Trophoblast cell (in vitro differentiated cells and primary cell): ENCODE measurements around the gene TNFRSF8. TPM values are rescaled to one million over a fixed set of nuclear protein-coding genes. Genes with fewer than 3 reads are reported as not detected.

Source experiments
- DNase-seq, 2 donors: peaks; one replicate each; pipeline ENCODE4 v3.0.0-alpha.2; 2016
- H2AFZ ChIP-seq: 2 replicates; pipeline ENCODE4 v1.6.1; 2013; ENCODE audit warnings: low read length, moderate library complexity, mild to moderate bottlenecking; ENCODE audit not compliant: insufficient read depth, poor library complexity
- H2AK5ac ChIP-seq: 2 replicates; pipeline ENCODE4 v1.6.1; 2013; ENCODE audit warnings: mild to moderate bottlenecking, low read length
- H2BK120ac ChIP-seq: 2 replicates; pipeline ENCODE4 v1.6.1; 2013; ENCODE audit warnings: low read length, mild to moderate bottlenecking, moderate library complexity; ENCODE audit not compliant: insufficient read depth, poor library complexity
- H2BK12ac ChIP-seq: 2 replicates; pipeline ENCODE4 v1.6.1; 2013; ENCODE audit warnings: mild to moderate bottlenecking, low read length, moderate library complexity
- H2BK5ac ChIP-seq: 2 replicates; pipeline ENCODE4 v1.6.1; 2013; ENCODE audit warnings: low read length, low read depth, moderate library complexity, mild to moderate bottlenecking; ENCODE audit not compliant: poor library complexity
- H3K14ac ChIP-seq: 2 replicates; pipeline ENCODE4 v1.6.1; 2013; ENCODE audit warnings: mild to moderate bottlenecking, low read length
- H3K18ac ChIP-seq: 2 replicates; pipeline ENCODE4 v1.6.1; 2013; ENCODE audit warnings: mild to moderate bottlenecking, low read length
- H3K23ac ChIP-seq: 2 replicates; pipeline ENCODE4 v1.6.1; 2013; ENCODE audit warnings: low read length
- H3K27ac ChIP-seq: 2 replicates; pipeline ENCODE4 v1.5.1; 2013; ENCODE audit warnings: low read depth, mild to moderate bottlenecking, inconsistent platforms, low read length, moderate library complexity
- H3K27me3 ChIP-seq: 2 replicates; pipeline ENCODE4 v1.6.1; 2013; ENCODE audit warnings: inconsistent platforms, mild to moderate bottlenecking, low read length, moderate library complexity; ENCODE audit not compliant: insufficient read depth
- H3K36me3 ChIP-seq, 2 experiments: 1 replicate in 1 of 2; 2 replicates in 1 of 2; pipeline ENCODE4 v1.6.1; 2013; ENCODE audit warnings: low read length in 2 of 2, mild to moderate bottlenecking in 2 of 2, moderate library complexity in 1 of 2; ENCODE audit not compliant: insufficient read depth in 2 of 2, control insufficient read depth in 1 of 2
- H3K4ac ChIP-seq: 2 replicates; pipeline ENCODE4 v1.6.1; 2013; ENCODE audit warnings: low read depth, mild to moderate bottlenecking, low read length, moderate library complexity
- H3K4me1 ChIP-seq, 2 experiments: 1 replicate in 1 of 2; 2 replicates in 1 of 2; pipeline ENCODE4 v1.6.1; 2013; ENCODE audit warnings: low read length in 2 of 2, mild to moderate bottlenecking in 2 of 2, moderate library complexity in 1 of 2; ENCODE audit not compliant: insufficient read depth in 2 of 2, control insufficient read depth in 1 of 2
- H3K4me2 ChIP-seq: 2 replicates; pipeline ENCODE4 v1.6.1; 2013; ENCODE audit warnings: inconsistent platforms, mild to moderate bottlenecking, low read length, moderate library complexity
- H3K4me3 ChIP-seq: 2 replicates; pipeline ENCODE4 v1.5.1; 2013; ENCODE audit warnings: mild to moderate bottlenecking, low read depth, low read length, inconsistent platforms
- H3K79me1 ChIP-seq: one replicate; pipeline ENCODE4 v1.6.1; 2013; ENCODE audit warnings: low read length
- H3K79me2 ChIP-seq: 2 replicates; pipeline ENCODE4 v1.6.1; 2013; ENCODE audit warnings: low read length, mild to moderate bottlenecking; ENCODE audit not compliant: control insufficient read depth, insufficient read depth, poor library complexity
- H3K9ac ChIP-seq: 2 replicates; pipeline ENCODE4 v1.6.1; 2013; ENCODE audit warnings: mild to moderate bottlenecking, low read length
- H3K9me3 ChIP-seq: 2 replicates; pipeline ENCODE4 v1.6.1; 2013; ENCODE audit warnings: low read depth, mild to moderate bottlenecking, control low read depth, inconsistent platforms, low read length; ENCODE audit not compliant: insufficient read depth
- H4K12ac ChIP-seq: 2 replicates; pipeline ENCODE4 v1.6.1; 2013; ENCODE audit warnings: low read depth, mild to moderate bottlenecking, low read length, moderate library complexity
- H4K8ac ChIP-seq: 2 replicates; pipeline ENCODE4 v1.6.1; 2013; ENCODE audit warnings: low read depth, mild to moderate bottlenecking, low read length, moderate library complexity
- H4K91ac ChIP-seq: one replicate; pipeline ENCODE4 v1.6.1; 2013; ENCODE audit warnings: low read depth, mild to moderate bottlenecking, low read length, moderate library complexity
- WGBS: extraction: QIAGEN DNeasy Blood & Tissue Kit; methylation state at CpG from one replicate; pipeline ENCODE4 v1.1.7; 2013; ENCODE audit warnings: missing lambda C conversion rate; ENCODE audit not compliant: insufficient read length, insufficient coverage; ENCODE audit errors: extremely low coverage; 5-methylcytosine and 5-hydroxymethylcytosine counted together
- polyA plus RNA-seq: library from polyadenylated mRNA; stranded (reverse); fragments of 200-250 nt; gene quantifications from 2 replicates; pipeline ENCODE4 v1.2.3, GENCODE V29; 2013

The TNFRSF8 gene
- 0.16 and 0.19 TPM in 2 replicates for polyA plus RNA-seq

GRCh38 chr1:12063141-12064072, at the start of gene TNFRSF8:
TNFRSF8 (plus strand) TSS chr1:12063303; CDS start chr1:12063599, 296 bp downstream.
- no peak within 1 kb of the TSS for H2AFZ ChIP-seq
- WGBS, result no CpG with 5 or more reads among the region's 72 CpGs
- peaks cover 9% of the 10 kb centered on the region in 2 experiments for H3K4me1 ChIP-seq
- no peak within 1 kb of the TSS for H4K8ac ChIP-seq
- H2AK5ac ChIP-seq, result no peak within 1 kb of the TSS
- H3K18ac ChIP-seq, result no peak within 1 kb of the TSS
- H2BK5ac ChIP-seq, result no peak within 1 kb of the TSS
- H2BK120ac ChIP-seq, result no peak within 1 kb of the TSS
- no peak within 1 kb of the TSS for H3K4ac ChIP-seq
- H3K36me3 ChIP-seq, result no peaks in the 10 kb centered on the region
- H3K27me3 ChIP-seq, result peaks cover 20% of the 10 kb centered on the region
- H3K4me3 ChIP-seq, result no peak within 1 kb of the TSS
- peaks cover 5% of the 10 kb centered on the region for H3K9me3 ChIP-seq
- H3K23ac ChIP-seq, result no peak within 1 kb of the TSS
- no peaks in the 10 kb centered on the region for H3K79me2 ChIP-seq
- H3K9ac ChIP-seq, result no peak within 1 kb of the TSS
- no peak within 1 kb of the TSS for H3K14ac ChIP-seq
- H3K79me1 ChIP-seq, result no peaks in the 10 kb centered on the region
- H3K27ac ChIP-seq, result no peak within 1 kb of the TSS
- H2BK12ac ChIP-seq, result no peak within 1 kb of the TSS
- H4K12ac ChIP-seq, result no peak within 1 kb of the TSS
- no peak within 1 kb of the TSS for H4K91ac ChIP-seq
- DNase-seq, result no peak
- peak within 1 kb of the TSS; percentile 51 for H3K4me2 ChIP-seq

- Histone ChIP-seq H3K79me1 (peaks cover under 1% of the 10 kb centered on the region), H3K18ac (no peak overlapping the region), H4K8ac (no peak overlapping the region), H3K9ac (no peak overlapping the region), H3K4me2 (no peak overlapping the region), H2AK5ac (no peak overlapping the region), H3K27ac (no peak overlapping the region), H3K14ac (no peak overlapping the region), H3K4ac (no peak overlapping the region), H3K27me3 (no peaks in the 10 kb centered on the region), H3K79me2 (no peaks in the 10 kb centered on the region), H3K4me1 (no peaks in the 10 kb centered on the region), H3K23ac (no peak overlapping the region), H2BK5ac (no peak overlapping the region), H3K9me3 (peaks cover 2% of the 10 kb centered on the region), H4K12ac (peak overlapping the region; percentile 6), H3K4me3 (no peak overlapping the region), H2BK120ac (no peak overlapping the region), H2AFZ (no peak overlapping the region), H3K36me3 (peaks cover 36% of the 10 kb centered on the region in 2 experiments), H2BK12ac (no peak overlapping the region), H4K91ac (no peak overlapping the region)
- WGBS, result no CpG with 5 or more reads among the region's 16 CpGs
- DNase-seq, result peak; percentile 62 to 78
Observed at GRCh38 chr1:12014141-12014991, 48.7 kb upstream of the TNFRSF8 start.

- peaks cover 29% of the 10 kb centered on the region in 2 experiments for H3K36me3 ChIP-seq
- WGBS, result no CpG with 5 or more reads among the region's 10 CpGs
- H3K4me1 ChIP-seq, result peaks cover 0 to 2% of the 10 kb centered on the region in 2 experiments
- no peak overlapping the region for H4K8ac ChIP-seq
- H2AK5ac ChIP-seq, result no peak overlapping the region
- H3K4ac ChIP-seq, result no peak overlapping the region
- H4K12ac ChIP-seq, result no peak overlapping the region
- H2BK5ac ChIP-seq, result no peak overlapping the region
- no peak overlapping the region for H4K91ac ChIP-seq
- H3K14ac ChIP-seq, result no peak overlapping the region
- no peak overlapping the region for H3K4me2 ChIP-seq
- no peak overlapping the region for H3K4me3 ChIP-seq
- H2AFZ ChIP-seq, result no peak overlapping the region
- no peak overlapping the region for H3K27ac ChIP-seq
- H3K18ac ChIP-seq, result no peak overlapping the region
- peaks cover 7% of the 10 kb centered on the region for H3K79me1 ChIP-seq
- peaks cover 6% of the 10 kb centered on the region for H3K79me2 ChIP-seq
- no peak overlapping the region for H3K23ac ChIP-seq
- peak; percentile 91 to 93 for DNase-seq
- no peak overlapping the region for H3K9ac ChIP-seq
- H3K27me3 ChIP-seq, result no peaks in the 10 kb centered on the region
- H3K9me3 ChIP-seq, result peaks cover 2% of the 10 kb centered on the region
- no peak overlapping the region for H2BK12ac ChIP-seq
- no peak overlapping the region for H2BK120ac ChIP-seq
Observed at GRCh38 chr1:12015001-12015491, 48.1 kb upstream of the TNFRSF8 start.

- 100% methylated on average over 1 of the region's 9 CpGs for WGBS
- no peak overlapping the region for H3K23ac ChIP-seq
- peak; percentile 82 to 91 for DNase-seq
Observed at GRCh38 chr1:12015499-12015898, 47.6 kb upstream of the TNFRSF8 start.

More at GRCh38 chr1:12015499-12015898, 47.6 kb upstream of the TNFRSF8 start:
- Histone ChIP-seq H3K4me2 (no peak overlapping the region), H3K9me3 (peaks cover 2% of the 10 kb centered on the region), H2BK5ac (no peak overlapping the region), H3K79me2 (peaks cover 6% of the 10 kb centered on the region), H2BK120ac (no peak overlapping the region), H4K12ac (no peak overlapping the region), H3K4me1 (peaks cover 0 to 6% of the 10 kb centered on the region in 2 experiments), H3K9ac (no peak overlapping the region), H4K91ac (no peak overlapping the region), H4K8ac (no peak overlapping the region), H3K4ac (no peak overlapping the region), H2AFZ (no peak overlapping the region), H2AK5ac (no peak overlapping the region), H3K27ac (no peak overlapping the region), H3K4me3 (no peak overlapping the region), H3K36me3 (peaks cover 24 to 25% of the 10 kb centered on the region in 2 experiments), H3K79me1 (peaks cover 7% of the 10 kb centered on the region), H3K14ac (no peak overlapping the region), H2BK12ac (no peak overlapping the region), H3K27me3 (no peaks in the 10 kb centered on the region), H3K18ac (no peak overlapping the region)
